ENCODE measurements around the gene ENPP1. TPM values are rescaled to one million over a fixed set of nuclear protein-coding genes. Genes with fewer than 3 reads are reported as not detected.

The ENPP1 gene
- total and polyA plus RNA-seq, 9 donors: 5.4 to 40.7 (median 21.7) TPM

DNA sequence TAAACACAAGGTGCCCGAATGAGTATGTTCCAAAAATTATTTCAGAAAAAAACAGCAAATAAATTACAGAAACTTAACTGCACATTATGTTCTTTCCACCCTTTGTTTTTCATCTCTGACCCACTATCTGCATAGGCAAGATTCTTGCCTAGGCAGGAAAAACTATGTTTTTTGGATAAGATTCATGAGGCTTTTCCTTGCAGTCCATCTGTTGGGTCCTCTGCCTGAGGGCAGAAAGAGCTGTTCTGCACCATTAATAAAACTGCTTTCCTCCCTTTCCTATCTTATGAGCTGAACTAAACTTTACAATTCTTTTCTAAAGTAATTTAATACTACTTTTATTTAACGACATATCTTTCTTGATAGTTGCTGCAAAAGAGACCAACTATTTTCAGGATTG lies 21.1 kb downstream of the ENPP1 start:
- H3K27me3 ChIP-seq: no peaks in the 10 kb centered on the region
- no peak for DNase-seq
- peak overlapping the region in 1 of 2 donors; percentile 61 for H3K27ac ChIP-seq
- H3K9me3 ChIP-seq: no peaks in the 10 kb centered on the region
- no peak overlapping the region for H3K4me3 ChIP-seq
- TF ChIP-seq POLR2A (IDR thresholded peaks at IDR 0.05) (no peak), EP300 (IDR thresholded peaks at IDR 0.05) (no peak)
- TF ChIP-seq, protein P1, sequence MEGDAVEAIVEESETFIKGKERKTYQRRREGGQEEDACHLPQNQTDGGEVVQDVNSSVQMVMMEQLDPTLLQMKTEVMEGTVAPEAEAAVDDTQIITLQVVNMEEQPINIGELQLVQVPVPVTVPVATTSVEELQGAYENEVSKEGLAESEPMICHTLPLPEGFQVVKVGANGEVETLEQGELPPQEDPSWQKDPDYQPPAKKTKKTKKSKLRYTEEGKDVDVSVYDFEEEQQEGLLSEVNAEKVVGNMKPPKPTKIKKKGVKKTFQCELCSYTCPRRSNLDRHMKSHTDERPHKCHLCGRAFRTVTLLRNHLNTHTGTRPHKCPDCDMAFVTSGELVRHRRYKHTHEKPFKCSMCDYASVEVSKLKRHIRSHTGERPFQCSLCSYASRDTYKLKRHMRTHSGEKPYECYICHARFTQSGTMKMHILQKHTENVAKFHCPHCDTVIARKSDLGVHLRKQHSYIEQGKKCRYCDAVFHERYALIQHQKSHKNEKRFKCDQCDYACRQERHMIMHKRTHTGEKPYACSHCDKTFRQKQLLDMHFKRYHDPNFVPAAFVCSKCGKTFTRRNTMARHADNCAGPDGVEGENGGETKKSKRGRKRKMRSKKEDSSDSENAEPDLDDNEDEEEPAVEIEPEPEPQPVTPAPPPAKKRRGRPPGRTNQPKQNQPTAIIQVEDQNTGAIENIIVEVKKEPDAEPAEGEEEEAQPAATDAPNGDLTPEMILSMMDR (IDR thresholded peaks at IDR 0.05): no peak
- peaks cover 18% of the 10 kb centered on the region for H3K4me1 ChIP-seq (ENCODE audit: insufficient read depth)
- intact Hi-C loops (cut with DNase I): no loop called here
- no peaks in the 10 kb centered on the region for H3K36me3 ChIP-seq
- WGBS, 3 donors: 7% methylated on average over 2 of the region's 2 CpGs

DNA sequence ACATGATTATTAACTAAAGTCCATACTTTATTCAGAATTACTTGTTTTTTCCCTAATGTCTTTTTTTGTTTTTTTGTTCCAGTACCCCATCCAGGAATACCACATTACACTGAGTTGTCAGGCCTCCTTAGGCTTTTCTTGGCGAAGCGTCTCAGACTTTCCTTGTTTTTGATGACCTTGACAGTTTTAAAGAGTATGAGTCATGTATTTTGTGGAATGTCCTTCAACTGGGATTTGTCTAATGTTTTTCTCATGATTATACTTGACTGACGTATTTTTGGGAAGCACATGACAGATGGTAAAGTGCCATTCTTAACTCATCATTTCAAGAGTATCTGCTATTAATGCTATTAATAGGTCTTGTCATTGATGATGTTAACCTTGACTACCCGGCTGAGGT lies 23.6 kb downstream of the ENPP1 start:
- Histone ChIP-seq H3K9me3 (no peaks in the 10 kb centered on the region), H3K4me1 (ENCODE audit: insufficient read depth) (peaks cover 18% of the 10 kb centered on the region), H3K27me3 (no peaks in the 10 kb centered on the region), H3K4me3 (no peak overlapping the region), H3K27ac (peak overlapping the region in 1 of 2 donors; percentile 64), H3K36me3 (no peaks in the 10 kb centered on the region)
- no peak for DNase-seq
- TF ChIP-seq EP300 (IDR thresholded peaks at IDR 0.05) (no peak), POLR2A (IDR thresholded peaks at IDR 0.05) (no peak)
- TF ChIP-seq, protein P1 (IDR thresholded peaks at IDR 0.05): no peak
- intact Hi-C loops (cut with DNase I): no loop called here
- 32 to 40% (median 34%) methylated on average over 4 of the region's 4 CpGs for WGBS, 3 donors

DNA sequence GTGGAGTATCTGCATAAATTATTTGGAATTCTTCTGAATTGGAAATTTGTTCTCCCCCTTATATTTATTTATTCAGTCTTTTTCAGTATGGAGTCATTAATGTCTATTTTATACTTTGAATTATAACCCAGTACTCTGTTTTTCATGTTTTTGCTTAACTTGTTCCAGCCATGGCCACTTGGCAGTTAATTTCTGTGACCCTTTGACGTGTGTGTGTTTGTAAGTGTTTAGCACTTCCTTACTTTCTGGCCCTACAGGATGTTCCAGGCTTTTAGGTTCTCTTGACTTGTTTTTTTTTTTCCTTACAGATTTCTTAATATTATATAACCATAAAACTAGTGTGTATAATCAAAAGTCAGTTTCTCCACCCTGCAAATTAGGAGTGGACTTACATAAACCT lies 24.1 kb downstream of the ENPP1 start:
- WGBS, 3 donors: 20 to 44% (median 26%) methylated on average over 1 of the region's 1 CpG
- Histone ChIP-seq H3K4me3 (no peak overlapping the region), H3K4me1 (ENCODE audit: insufficient read depth) (peaks cover 18% of the 10 kb centered on the region), H3K9me3 (no peaks in the 10 kb centered on the region), H3K36me3 (no peaks in the 10 kb centered on the region), H3K27me3 (no peaks in the 10 kb centered on the region), H3K27ac (peak overlapping the region in 1 of 2 donors; percentile 64)
- TF ChIP-seq POLR2A (IDR thresholded peaks at IDR 0.05) (no peak), EP300 (IDR thresholded peaks at IDR 0.05) (no peak)
- TF ChIP-seq, protein P1 (IDR thresholded peaks at IDR 0.05): no peak
- intact Hi-C loops (cut with DNase I): no loop called here
- no peak for DNase-seq

DNA sequence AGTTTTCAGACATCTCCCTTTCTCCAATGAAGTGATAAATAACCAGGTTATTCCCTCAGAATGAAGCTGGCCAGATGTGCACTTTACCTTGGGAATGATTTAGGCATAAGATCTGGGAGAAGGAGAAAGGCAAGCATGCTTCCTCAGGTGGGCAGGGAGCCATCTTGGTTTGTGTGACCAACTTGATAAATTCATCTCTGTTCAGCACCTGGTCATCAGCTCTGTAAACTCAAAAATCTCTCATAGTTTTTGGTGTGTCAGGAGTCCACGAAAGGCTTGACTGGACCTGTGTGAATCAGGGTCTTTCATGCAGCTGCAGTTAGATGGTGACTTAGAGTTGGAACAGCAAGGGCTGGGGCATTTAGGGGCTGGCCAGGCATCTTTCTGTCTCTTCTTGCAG lies 24.5 kb downstream of the ENPP1 start:
- TF ChIP-seq EP300 (IDR thresholded peaks at IDR 0.05) (no peak), POLR2A (IDR thresholded peaks at IDR 0.05) (no peak)
- TF ChIP-seq, protein P1 (IDR thresholded peaks at IDR 0.05): no peak
- Histone ChIP-seq H3K36me3 (no peaks in the 10 kb centered on the region), H3K4me1 (ENCODE audit: insufficient read depth) (peaks cover 18% of the 10 kb centered on the region), H3K27ac (peak overlapping the region in 1 of 2 donors; percentile 64), H3K4me3 (no peak overlapping the region), H3K9me3 (no peaks in the 10 kb centered on the region), H3K27me3 (no peaks in the 10 kb centered on the region)
- no peak for DNase-seq
- 90 to 100% (median 98%) methylated on average over 1 of the region's 1 CpG for WGBS, 3 donors
- intact Hi-C loops (cut with DNase I): no loop called here

Data from ovary (tissue), 9 donors.